ENCODE measurements around the gene HIVEP1. TPM values are rescaled to one million over a fixed set of nuclear protein-coding genes. Genes with fewer than 3 reads are reported as not detected.

The HIVEP1 gene
- total RNA-seq, 1 donor from 2014 or later, result 45.4 TPM

DNA sequence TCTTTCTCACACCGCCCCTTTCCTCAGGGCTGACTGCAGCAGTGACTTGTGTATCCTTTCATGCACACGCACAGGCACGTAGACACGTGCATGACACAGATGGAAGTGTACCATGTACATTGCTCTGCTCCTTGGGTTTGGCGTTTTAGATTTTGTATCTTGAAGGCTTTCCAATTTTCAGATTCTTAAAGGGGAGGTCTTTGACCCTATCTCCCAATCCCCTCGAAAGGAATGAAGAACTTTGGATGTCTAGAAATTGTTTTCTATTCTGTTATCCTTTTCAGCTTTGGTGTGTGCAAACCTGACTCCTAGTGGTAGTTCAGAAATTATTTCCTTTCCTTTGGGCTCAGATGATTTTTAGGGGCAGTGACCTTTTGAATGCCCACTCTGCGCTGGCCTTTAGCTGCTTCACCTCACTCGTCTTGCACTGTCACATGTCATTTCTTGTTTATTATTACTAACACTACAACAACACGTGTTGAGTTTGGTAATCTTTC lies 63.0 kb downstream of the HIVEP1 start:
- peak; percentile 37 for TF ChIP-seq CTCF (IDR thresholded peaks at IDR 0.05; ENCODE audit: insufficient read depth, low read length, poor library complexity, severe bottlenecking)
- no peaks in the 10 kb centered on the region for H3K27me3 ChIP-seq (ENCODE audit: control insufficient read depth, insufficient read depth, low read length)
- no peak for DNase-seq (ENCODE audit: low read depth)
- no peaks in the 10 kb centered on the region for H3K36me3 ChIP-seq (ENCODE audit: control insufficient read depth, insufficient read depth, low read length)
- no peak overlapping the region for H3K4me3 ChIP-seq (ENCODE audit: low read depth, low read length)

GRCh38 chr6:12077021-12077710 lies 65.1 kb downstream of the HIVEP1 start:
- H3K36me3 ChIP-seq (ENCODE audit: control insufficient read depth, insufficient read depth, low read length), result no peaks in the 10 kb centered on the region
- no peak for DNase-seq (ENCODE audit: low read depth)
- no peak for TF ChIP-seq CTCF (IDR thresholded peaks at IDR 0.05; ENCODE audit: insufficient read depth, low read length, poor library complexity, severe bottlenecking)
- H3K4me3 ChIP-seq (ENCODE audit: low read depth, low read length), result no peak overlapping the region
- no peaks in the 10 kb centered on the region for H3K27me3 ChIP-seq (ENCODE audit: control insufficient read depth, insufficient read depth, low read length)

- DNase-seq (ENCODE audit: low read depth), result no peak
- no peak for TF ChIP-seq CTCF (IDR thresholded peaks at IDR 0.05; ENCODE audit: insufficient read depth, low read length, poor library complexity, severe bottlenecking)
- no peaks in the 10 kb centered on the region for H3K36me3 ChIP-seq (ENCODE audit: control insufficient read depth, insufficient read depth, low read length)
- no peaks in the 10 kb centered on the region for H3K27me3 ChIP-seq (ENCODE audit: control insufficient read depth, insufficient read depth, low read length)
- H3K4me3 ChIP-seq (ENCODE audit: low read depth, low read length), result no peak overlapping the region
These were observed 65.9 kb downstream of the HIVEP1 start for GRCh38 chr6:12078014-12078413.

- Histone ChIP-seq H3K36me3 (ENCODE audit: control insufficient read depth, insufficient read depth, low read length) (no peaks in the 10 kb centered on the region), H3K4me3 (ENCODE audit: low read depth, low read length) (no peak overlapping the region), H3K27me3 (ENCODE audit: control insufficient read depth, insufficient read depth, low read length) (no peaks in the 10 kb centered on the region)
- DNase-seq (ENCODE audit: low read depth), result no peak
- no peak for TF ChIP-seq CTCF (IDR thresholded peaks at IDR 0.05; ENCODE audit: insufficient read depth, low read length, poor library complexity, severe bottlenecking)
These were observed 69.7 kb downstream of the HIVEP1 start for GRCh38 chr6:12081771-12082170.

DNA sequence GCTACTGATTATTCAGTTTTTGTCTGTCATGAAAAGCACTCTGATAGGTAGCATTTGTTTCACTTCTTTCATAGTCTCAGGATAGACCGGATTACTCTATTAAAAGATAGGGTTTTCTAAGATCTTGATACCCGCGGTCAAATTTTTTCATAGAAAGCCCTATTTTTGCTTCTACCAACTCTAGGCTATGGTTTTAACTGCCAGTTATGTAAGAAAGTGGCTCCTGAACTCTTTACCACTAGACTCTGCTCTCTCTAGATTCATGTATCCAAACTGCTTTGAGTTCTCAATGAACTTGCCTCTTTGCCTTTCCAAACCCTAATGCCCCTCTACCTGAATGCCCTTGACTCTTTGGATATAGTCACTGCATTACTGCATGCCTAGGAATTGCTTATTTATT lies 70.3 kb downstream of the HIVEP1 start:
- Histone ChIP-seq H3K36me3 (ENCODE audit: control insufficient read depth, insufficient read depth, low read length) (no peaks in the 10 kb centered on the region), H3K27me3 (ENCODE audit: control insufficient read depth, insufficient read depth, low read length) (no peaks in the 10 kb centered on the region), H3K4me3 (ENCODE audit: low read depth, low read length) (no peak overlapping the region)
- DNase-seq (ENCODE audit: low read depth), result no peak
- no peak for TF ChIP-seq CTCF (IDR thresholded peaks at IDR 0.05; ENCODE audit: insufficient read depth, low read length, poor library complexity, severe bottlenecking)

GRCh38 chr6:12083302-12083701 lies 71.2 kb downstream of the HIVEP1 start:
- TF ChIP-seq CTCF (IDR thresholded peaks at IDR 0.05; ENCODE audit: insufficient read depth, low read length, poor library complexity, severe bottlenecking), result no peak
- Histone ChIP-seq H3K4me3 (ENCODE audit: low read depth, low read length) (no peak overlapping the region), H3K36me3 (ENCODE audit: control insufficient read depth, insufficient read depth, low read length) (no peaks in the 10 kb centered on the region), H3K27me3 (ENCODE audit: control insufficient read depth, insufficient read depth, low read length) (no peaks in the 10 kb centered on the region)
- DNase-seq (ENCODE audit: low read depth), result no peak
